NCI-H2107 treated with DMSO at 0.1 percent for 48 hours (cell line): ENCODE data around the gene TDP2.
"Not testable (repeated sequence)": the region's sequence is repeated elsewhere in the genome, so short reads cannot be mapped to it uniquely, and the experiment has no call there.

Experiments
- DNase-seq: peaks from one replicate; lab custom pipeline; 2025; ENCODE audit not compliant: unreplicated experiment; lab: John Stamatoyannopoulos, UW

Gene TDP2

DNA sequence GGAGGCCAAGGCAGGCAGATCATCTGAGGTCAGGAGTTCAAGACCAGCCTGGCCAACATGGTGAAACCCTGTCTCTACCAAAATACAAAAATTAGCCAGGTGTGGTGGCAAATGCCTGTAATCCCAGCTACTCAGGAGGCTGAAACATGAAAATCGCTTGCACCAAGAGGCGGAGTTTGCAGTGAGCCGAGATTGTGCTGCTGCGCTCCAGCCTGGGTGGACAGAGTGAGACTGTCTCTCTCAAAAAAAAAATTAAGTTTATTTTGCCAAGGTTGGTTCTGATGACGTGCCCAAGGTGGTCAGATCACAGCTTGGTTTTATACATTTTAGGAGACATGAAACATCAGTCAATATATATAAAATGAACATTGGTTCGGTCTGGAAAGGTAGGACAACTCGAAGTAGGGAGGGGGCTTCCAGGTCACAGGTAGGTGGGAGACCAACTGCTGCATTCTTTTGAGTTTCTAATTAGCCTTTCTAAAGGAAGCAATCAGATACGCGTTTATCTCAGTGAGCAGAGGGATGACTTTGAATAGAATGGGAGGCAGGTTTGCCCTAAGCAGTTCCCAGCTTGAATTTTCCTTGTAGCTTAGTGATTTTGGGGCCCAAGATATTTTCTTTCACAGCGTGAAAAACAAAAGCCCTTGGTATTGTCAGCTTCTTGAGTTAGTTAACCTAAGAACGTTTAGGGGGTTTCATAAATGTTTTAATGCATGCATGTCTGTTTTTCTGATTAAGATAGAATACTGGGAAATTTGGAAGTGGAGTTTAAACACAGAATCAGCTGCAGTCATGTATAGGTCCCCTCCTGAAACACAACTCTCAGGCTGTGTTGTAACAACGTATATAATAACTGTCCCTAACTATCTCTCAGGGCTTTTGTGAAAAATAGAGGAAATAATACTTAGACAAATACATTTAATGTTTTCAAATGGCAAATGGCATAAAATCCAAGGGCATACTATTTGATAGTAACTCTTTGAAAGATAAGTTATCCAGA lies 16.9 kb upstream of the TDP2 start:
- DNase-seq = no peak

DNA sequence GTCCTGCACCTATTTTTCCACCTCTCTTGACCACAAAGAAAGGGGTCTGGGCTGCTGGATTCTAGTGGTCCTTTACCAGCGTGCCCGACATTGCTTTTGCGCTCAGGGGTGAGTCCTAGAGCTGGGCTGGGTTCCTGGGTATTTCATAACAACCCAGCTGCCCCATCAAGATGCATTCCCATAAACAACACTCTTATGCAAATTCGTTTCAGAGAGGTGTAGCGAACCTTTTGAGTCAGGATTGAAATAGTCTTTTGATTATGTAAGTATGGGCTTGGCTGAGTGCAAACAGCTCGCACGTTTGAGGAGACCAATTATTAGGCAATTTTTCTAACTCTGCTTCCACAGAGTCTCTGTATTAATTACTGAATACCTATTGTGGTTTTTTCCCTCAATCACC lies 13.9 kb upstream of the TDP2 start:
- DNase-seq = no peak

DNA sequence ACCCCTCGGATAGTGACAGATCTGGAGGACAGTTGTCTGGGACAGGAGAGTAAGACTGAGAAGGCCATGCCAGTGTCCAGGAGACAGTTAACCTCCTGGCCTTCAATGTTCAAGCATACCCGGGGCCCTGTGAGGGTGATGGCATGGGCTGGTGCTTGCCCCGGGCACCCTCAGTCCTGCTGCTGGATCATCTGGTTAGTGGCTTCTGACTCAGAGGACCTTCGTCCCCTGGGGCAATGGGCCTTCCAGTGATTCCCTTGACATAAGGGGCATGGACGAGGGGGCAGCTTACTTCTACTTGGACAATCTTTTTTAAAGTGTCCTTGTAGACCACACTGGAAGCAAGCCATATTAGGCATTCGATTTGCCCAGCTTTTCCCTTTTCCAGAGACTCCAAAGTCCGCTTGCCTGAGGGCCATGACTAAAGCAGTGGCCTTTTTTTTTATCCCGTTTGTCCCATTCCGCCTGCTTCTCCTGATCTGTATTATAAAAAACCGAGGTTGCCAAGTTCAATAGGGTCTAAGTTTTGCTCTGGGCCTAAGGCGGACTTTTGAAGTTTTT lies 12.2 kb upstream of the TDP2 start:
- not testable (repeated sequence) for DNase-seq

DNA sequence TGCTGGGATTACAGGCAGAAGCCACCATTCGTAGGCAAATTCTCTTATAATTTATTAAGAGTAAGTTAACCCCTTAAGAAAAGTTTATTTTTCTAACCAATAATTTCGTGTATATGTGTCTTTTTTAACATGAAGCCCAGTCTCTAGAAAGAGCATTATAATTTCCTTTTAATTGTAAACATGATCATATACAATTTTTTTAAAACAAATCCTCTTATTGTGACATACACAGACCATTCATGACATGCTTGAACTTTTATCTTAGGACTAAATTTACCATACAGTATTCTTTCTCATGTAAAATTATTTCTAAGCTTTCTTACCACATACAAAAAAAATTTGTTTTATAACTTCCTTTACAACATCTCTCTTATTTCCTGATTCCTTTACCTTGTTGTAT lies 6.9 kb upstream of the TDP2 start:
- no peak for DNase-seq

DNA sequence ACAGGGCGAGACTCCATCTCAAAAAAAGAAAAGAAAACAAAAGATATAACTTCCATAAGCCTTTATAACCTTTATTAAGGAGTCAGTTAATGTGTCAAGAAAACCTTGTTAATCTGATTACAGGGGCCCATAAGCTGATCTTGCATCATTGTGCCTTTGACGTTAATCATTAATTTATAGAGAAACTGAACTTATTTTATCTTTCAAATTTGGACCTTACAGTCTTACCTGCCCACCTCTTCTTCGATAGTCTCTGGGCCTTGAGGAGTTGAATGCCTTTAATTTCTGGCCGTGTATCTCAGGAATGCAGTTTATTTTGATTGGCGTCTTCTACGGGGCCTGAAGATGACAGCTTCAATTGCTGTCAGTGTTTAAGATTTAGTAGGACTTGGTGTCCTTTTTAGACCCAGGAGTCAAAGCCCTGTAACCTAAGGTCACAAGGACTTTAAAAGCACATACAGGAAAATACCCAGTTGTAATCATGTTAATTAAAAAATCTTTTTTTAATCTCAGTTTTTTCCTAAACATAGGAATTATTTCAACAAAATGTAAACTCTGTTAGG lies 6.0 kb upstream of the TDP2 start:
- no peak for DNase-seq

DNA sequence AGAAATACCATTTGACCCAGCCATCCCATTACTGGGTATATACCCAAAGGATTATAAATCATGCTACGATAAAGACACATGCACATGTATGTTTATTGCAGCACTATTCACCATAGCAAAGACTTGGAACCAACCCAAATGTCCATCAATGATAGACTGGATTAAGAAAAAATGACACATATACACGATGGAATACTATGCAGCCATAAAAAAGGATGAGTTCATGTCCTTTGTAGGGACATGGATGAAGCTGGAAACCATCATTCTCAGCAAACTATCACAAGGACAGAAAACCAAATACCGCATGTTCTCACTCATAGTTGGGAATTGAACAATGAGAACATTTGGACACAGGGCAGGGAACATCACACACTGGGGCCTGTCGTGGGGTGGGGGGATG lies 4.4 kb upstream of the TDP2 start:
- not testable (repeated sequence) for DNase-seq

DNA sequence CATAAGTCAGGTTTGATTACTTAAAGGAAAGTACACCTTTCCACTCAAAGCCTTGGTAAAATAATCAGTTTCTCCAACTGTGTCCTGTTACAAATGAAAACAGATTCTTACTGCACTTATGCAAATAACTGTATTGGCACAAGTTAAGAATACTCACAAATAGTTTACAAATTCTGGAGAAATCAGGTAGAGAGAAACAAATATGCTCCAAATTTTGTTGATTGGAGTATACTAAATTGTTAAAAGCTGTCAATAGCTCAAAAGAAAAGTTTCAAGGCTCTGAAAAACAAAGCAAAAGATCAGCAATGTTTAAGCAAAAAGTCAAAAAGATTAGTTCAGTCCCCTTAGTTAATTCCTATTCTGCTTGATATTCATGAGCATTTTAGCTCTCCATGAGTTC lies 3.8 kb upstream of the TDP2 start:
- DNase-seq = not testable (repeated sequence)

DNA sequence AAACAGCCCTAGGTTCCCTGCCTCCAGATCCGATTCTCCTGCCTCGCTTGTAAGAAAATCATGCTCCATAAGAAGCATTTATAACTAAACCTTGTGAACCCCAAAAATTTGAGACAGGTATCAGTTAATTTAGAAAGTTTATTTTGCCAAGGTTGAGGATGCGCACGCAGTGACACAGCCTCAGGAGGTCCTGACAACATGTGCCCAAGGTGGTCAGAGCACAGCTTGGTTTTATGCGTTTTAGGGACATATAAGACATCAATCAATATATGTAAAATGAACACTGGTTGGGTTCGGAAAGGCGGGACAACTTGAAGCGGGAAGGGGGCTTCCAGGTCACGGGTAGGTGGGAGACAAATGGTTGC lies 2.3 kb upstream of the TDP2 start:
- DNase-seq = no peak

DNA sequence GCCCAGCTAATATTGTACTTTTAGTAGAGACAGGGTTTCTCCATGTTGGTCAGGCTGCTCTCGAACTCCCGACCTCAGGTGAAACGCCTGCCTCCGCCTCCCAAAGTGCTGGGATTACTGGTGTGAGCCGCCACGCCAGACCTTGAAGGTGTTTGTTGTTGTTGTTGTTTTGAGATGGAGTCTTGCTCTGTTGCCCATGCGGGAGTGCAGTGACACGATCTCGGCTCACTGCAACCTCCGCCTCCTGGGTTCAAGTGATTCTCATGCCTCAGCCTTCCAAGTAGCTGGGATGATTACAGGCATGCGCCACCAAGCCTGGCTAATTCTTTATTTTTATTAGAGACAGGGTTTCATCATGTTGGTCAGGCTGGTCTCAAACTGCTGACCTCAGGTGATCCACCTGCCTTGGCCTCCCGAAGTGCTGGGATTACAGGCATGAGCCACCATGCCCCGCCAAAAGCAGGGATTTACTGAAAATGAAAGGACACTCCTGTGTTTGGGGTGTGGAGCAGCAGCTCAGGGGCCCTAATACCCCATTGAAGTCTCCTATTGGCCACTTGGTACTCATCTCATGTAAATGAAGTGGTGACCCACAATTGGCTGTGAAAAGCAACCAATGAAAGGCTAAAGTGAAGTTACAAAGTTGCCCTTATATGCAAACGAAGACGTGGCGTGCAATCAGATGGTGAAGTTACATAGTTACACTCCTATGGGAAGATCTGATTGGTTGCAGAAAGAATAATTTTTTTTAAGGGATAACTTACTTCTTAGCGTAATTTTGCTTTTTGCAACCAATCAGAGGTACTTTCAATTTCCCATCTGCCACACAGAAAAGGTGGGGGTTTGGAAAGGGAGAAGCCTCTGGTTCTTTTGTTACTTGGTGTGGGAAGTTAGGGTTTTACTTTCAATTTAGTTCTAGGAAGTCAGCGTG lies 1.6 kb upstream of the TDP2 start:
- DNase-seq = not testable (repeated sequence)

DNA sequence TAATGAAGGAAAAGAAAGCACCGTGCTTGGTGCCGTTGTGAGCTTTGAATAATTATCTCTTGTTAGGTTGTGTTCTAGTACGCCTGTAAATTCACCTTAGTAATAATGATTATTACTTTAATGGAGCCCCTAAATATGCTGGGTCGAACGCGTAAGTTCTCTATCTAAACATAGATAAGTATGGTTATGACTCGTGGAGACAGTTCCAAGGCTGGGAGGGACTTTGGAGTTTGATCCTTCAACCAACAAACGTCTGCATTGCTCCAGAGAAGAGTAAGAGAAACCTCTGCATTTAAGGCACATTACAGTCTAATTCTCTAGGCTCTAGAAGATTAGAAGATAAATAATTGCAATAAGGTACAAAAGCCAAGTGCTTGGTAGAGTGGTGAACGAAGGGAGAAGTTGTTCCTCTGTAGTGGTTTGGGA lies 692 bp upstream of the TDP2 start:
- DNase-seq = no peak

DNA sequence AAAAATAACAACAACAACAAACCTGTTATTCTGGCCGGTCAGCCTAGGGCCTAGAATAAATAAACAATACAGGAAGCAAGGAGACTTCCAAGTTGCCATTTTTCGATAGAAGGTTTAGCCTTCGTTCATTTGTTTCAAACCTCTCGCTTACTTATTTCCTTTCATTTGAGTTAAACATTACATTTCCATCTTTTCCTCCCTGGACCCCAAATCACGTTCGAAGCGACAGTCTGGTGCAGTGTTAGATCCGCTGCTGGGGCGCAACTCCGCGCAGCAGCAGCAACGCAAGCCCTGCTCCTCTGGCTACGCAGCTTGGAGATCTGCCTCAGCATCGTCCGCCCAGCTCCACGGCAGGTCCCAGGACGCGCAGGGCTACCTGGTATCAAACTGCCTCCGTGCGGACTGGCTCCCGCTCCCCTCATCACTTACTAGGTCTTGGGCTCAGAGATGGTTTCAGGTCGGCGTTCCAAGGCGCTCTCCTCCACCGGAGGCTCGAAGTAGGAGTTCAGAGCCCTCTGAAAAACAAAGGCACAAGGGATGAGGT lies 530 bp downstream of the TDP2 start:
- no peak for DNase-seq

DNA sequence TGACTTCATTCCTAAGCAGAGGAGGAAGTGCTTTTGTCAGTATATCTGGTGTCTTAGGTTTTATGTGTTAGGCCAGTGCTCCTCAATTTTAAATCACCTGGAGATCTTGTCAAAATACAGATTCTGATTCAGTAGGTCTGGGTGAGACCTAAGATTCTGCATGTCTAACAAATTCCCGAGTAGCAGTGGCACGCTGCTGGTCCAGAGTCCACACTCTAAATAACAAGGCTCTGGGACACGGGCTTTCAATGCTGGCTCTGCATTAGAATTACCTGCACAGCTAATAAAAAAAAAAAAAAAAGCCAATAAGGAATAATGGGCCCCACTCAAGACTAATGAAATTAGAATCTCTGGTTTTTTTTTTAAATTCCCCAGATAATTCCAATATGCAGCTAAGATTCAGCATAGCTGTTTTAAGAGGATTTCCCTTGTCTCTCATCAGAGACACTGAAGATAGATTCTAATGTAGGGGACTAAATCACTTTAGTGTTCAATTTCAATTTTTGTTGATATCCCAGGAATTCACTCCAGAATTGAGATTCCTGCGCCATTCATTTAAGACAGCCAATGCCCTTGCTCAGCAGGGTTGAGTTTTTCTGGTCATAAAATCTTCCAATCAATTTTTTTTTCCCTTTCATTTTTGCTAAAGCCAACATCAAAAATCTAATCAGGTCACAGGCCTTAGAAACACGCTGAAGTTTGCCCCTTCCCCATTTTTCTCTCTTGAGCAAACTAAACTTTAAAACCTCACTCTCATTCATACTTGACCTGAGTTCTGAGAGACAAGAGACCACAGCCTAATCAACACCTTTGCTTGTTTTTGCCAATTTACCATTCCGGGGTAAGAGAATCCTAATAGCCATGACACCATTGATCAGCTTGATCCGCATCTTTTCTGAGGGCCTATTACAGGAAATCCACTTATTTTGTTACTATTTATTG lies 2.4 kb downstream of the TDP2 start:
- no peak for DNase-seq

DNA sequence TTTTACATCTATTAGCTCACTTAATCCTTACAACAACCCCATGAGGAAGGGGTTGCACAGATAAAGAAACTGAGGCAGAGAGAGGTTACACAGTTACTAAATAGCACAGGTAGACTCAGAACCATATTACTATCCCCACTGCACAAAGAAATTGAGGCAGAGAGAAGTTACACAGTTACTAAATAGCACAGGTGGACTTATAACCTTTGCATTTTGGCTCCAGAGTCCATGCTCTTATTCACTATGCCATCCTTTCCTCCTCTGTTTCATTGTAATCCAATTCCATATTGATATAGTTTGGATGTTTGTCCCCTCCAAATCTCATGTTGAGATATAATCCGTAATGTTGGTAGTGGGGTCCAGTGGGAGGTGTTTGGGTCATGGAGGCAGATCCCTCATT lies 3.5 kb downstream of the TDP2 start:
- DNase-seq = no peak

DNA sequence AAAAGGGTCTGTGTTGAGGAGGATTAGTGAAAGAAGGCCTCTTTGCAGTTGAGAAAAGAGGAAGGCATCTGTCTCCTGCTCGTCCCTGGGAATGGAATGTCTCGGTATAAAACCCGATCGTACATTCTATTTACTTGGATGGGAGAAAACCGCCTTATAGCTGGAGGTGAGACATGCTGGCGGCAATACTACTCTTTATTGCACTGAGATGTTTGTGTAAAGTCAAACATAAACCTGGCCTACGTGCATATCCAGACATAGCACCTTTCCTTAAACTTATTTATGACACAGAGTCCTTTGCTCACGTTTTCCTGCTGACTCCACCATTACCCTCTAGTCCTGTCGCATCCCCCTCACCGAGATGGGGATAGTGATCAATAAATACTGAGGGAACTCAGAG lies 4.5 kb downstream of the TDP2 start:
- no peak for DNase-seq

DNA sequence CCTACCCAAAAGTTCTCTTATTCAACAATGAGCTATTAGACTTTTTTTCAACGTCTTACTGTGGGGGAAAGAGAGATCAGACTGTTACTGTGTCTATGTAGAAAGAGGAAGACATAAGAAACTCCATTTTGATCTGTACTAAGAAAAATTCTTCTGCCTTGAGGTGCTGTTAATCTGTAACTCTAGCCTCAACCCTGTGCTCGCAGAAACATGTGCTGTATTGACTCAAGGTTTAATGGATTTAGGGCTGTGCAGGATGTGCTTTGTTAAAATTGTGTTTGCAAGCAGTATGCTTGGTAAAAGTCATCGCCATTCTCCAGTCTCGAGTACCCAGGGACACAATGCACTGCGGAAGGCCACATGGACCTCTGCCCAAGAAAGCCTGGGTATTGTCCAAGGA lies 4.9 kb downstream of the TDP2 start:
- DNase-seq = not testable (repeated sequence)

DNA sequence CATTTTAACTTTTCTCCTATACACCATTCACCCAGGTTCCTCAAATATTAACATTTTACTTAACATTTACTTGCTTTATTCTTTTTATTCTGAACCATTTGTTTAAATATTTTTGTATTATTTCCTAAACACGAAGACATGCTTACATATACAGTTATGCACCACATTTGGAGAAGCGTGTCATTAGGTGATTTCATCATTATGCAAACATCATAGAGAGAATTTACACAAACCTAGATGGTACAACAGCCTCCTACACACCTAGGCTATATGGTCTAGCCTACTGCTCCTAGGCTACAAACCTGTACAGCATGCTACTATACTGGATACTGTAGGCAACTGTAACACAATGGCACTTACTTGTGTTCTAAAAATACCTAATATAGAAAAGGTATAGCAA lies 6.6 kb downstream of the TDP2 start:
- DNase-seq = no peak

DNA sequence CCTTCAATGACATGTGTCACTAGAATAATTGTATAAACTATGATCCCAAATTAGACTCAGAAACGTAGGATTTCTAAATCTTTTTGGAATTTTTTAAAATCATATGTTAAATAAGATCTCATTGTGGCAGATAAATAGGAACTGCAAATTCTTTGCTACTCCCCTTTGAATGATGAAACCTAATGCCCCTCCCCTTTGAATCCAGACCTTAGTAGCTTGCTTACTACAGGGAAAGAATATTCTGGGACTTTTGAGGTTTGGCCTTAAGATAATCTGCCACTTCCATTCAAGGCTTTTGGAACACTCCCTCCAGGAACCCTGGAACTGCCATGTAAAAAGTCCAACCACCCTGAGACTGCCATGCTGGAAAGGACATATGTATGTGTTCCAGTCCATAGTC lies 7.1 kb downstream of the TDP2 start:
- DNase-seq = no peak

DNA sequence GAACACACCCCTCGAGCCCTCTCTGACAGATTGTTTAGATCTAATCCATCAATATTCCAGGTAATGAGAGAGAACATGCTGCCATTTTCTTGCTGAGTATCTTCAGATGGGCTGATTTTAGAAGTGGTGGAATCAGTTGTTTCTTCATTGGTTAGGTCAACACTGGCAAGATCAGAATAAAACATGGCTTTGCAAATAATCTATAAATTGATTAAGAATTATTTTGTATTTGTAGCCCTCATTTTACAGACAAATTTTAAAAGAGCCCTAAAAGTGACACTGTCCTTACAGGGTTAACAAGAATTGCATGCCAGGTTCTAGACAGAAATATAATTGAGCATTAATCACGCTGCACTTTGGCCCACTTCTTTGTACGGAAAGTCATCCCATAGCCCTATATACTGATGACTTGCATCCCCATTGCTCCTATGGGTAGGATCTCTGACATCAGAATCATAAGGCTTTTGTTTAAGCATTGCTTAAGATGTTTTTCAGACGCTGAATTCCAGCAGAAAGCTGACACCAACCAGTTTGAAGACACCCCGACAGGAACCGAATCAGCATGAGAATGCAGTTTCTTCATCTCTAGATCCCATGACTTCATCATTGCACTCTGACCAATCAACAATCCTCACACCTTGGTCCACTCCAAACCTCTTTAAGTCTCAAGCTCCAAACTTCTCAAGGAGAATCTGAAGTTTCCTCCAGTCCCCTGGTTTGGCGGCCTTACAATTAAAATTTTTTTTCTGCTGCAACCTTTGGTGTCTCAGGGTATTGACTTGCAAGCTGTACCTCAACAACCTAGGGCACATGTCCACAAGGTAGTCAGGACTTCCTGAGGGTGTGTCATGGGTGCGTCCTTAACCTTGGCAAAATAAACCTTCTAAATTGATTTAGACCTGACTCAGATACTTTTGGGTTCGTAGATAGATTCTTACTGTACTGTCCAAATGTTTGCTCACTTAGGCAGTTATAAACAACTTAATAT lies 7.8 kb downstream of the TDP2 start:
- DNase-seq = no peak

DNA sequence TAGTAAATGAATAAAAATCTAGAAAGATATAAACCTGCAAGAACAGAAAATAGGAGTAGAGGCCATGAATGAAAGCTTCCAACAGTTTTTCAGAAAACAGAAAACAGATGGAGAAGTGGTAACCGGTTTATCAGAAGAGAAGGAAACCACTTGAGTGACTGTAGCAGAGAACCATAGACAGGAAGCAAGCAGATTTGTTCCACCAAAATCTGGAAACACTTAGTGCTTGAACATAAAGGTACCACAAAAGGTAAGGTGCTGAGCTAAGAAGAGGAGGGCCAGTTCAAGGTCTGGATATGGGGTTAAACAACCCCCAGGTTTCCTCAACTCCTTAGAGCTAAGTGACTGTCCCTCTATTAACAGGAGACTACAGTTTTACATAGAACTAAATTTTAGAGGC lies 11.5 kb downstream of the TDP2 start:
- DNase-seq = no peak
